ENCODE measurements around the gene ATG5.

DNA sequence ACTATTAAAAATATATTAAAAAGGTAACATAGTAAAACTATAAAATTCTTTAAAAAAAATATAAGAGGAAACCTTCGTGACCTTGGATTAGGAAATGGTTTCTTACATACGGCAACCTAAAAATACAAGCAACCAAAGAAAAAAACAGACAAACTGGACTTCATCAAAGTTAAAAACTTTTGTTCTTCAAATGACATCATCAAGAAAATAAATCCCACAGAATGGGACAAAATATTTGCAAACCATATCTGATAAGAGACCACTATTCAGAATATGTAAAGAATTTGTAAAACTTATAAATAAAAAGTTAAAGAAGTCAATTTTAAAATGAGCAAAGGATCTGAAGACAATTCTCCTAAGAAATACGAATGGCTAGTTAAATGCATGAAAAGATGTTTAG lies 110.0 kb downstream of the ATG5 start:
- TF ChIP-seq, protein P1, sequence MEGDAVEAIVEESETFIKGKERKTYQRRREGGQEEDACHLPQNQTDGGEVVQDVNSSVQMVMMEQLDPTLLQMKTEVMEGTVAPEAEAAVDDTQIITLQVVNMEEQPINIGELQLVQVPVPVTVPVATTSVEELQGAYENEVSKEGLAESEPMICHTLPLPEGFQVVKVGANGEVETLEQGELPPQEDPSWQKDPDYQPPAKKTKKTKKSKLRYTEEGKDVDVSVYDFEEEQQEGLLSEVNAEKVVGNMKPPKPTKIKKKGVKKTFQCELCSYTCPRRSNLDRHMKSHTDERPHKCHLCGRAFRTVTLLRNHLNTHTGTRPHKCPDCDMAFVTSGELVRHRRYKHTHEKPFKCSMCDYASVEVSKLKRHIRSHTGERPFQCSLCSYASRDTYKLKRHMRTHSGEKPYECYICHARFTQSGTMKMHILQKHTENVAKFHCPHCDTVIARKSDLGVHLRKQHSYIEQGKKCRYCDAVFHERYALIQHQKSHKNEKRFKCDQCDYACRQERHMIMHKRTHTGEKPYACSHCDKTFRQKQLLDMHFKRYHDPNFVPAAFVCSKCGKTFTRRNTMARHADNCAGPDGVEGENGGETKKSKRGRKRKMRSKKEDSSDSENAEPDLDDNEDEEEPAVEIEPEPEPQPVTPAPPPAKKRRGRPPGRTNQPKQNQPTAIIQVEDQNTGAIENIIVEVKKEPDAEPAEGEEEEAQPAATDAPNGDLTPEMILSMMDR (IDR thresholded peaks at IDR 0.05; ENCODE audit: poor library complexity, severe bottlenecking): no peak
- TF ChIP-seq EP300 (conservative IDR thresholded peaks at IDR 0.05; ENCODE audit: poor library complexity, severe bottlenecking) (no peak), TAF1 (IDR thresholded peaks at IDR 0.05; ENCODE audit: low read depth) (no peak), POLR2AphosphoS5 (IDR thresholded peaks at IDR 0.05) (no peak), RAD21 (conservative IDR thresholded peaks at IDR 0.05) (no peak), SMC3 (conservative IDR thresholded peaks at IDR 0.05; ENCODE audit: poor library complexity) (no peak)
- TF ChIP-seq, protein P2, sequence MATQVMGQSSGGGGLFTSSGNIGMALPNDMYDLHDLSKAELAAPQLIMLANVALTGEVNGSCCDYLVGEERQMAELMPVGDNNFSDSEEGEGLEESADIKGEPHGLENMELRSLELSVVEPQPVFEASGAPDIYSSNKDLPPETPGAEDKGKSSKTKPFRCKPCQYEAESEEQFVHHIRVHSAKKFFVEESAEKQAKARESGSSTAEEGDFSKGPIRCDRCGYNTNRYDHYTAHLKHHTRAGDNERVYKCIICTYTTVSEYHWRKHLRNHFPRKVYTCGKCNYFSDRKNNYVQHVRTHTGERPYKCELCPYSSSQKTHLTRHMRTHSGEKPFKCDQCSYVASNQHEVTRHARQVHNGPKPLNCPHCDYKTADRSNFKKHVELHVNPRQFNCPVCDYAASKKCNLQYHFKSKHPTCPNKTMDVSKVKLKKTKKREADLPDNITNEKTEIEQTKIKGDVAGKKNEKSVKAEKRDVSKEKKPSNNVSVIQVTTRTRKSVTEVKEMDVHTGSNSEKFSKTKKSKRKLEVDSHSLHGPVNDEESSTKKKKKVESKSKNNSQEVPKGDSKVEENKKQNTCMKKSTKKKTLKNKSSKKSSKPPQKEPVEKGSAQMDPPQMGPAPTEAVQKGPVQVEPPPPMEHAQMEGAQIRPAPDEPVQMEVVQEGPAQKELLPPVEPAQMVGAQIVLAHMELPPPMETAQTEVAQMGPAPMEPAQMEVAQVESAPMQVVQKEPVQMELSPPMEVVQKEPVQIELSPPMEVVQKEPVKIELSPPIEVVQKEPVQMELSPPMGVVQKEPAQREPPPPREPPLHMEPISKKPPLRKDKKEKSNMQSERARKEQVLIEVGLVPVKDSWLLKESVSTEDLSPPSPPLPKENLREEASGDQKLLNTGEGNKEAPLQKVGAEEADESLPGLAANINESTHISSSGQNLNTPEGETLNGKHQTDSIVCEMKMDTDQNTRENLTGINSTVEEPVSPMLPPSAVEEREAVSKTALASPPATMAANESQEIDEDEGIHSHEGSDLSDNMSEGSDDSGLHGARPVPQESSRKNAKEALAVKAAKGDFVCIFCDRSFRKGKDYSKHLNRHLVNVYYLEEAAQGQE (IDR thresholded peaks at IDR 0.05; ENCODE audit: borderline replicate concordance): no peak

Data from neural cell (in vitro differentiated cells).